ENCODE results near the gene MICALL1.

MICALL1 gene

DNA sequence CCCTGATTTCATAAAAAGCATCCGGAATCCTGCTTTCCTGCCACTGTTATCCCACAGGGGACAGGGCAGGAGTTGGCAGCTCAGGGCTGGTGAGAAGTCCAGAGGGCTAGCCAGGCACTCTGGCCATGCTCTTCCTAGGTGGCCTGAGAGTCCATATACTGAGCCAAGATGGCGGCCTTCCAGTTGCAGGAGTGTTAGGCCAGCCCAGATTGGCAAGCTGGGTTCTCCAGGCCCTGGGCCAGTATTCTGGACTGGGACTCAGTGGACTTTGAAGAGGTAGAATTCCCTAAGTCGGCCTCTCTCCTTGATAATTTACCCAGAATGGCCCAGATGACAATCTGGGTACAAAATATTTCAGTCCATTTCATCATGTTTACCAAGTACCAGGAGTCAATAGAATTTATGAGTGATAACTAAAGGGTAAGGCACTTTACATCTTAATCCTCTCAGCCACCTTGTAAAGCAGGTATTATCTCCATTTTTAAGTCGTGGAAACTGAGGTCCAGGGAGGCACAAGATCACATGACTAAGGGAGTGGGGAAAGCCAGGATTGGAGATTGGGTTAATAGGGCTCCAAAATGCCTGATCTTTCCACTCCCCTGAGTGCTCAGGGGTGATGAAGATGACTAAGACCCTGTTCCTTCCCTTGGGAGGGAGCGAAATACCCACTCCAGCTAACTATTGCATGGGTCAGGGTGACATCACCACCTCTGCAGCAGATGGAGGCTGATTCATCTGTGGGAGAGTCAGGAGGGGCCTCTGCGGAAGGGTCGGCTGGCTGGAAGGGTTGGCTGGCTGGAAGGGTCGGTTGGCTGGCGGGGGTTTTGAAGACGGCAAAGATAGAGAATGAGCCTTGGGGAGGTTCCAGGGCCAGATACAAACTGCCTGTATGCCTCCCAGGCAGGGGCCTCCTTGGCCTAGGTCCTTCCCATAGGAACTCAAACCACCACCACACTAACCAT is 1.2 kb upstream of the MICALL1 start:
- peak; percentile 98 for DNase-seq (ENCODE audit: low read depth)

DNA sequence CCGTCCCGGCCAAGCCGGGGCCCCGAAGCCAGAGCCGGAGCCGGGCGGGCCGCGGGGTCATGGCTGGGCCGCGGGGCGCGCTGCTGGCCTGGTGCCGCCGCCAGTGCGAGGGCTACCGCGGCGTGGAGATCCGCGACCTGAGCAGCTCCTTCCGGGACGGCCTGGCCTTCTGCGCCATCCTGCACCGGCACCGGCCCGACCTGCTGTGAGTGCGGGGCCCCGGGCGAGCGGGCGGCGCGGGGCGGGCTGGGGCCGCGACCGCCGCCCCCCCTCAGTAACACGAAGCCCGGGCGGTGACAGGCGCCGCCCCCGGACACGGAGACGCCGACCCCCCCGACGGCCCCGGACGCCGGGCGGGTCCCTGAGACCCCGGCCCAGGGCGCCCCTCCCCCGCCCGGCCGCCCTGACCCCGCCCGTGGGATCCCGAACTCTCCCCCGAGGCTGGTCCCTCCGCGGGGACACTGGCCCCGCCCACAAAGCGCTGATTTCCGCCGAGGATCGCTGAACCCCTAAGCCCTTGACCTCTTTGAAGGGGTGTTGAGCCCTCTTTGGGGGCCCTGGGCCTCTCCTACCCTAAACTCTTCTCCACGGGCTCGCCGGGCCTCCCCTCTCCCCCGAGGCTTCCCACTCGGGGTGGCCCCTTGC is 389 bp downstream of the MICALL1 start:
- DNase-seq (ENCODE audit: low read depth), result no peak

DNA sequence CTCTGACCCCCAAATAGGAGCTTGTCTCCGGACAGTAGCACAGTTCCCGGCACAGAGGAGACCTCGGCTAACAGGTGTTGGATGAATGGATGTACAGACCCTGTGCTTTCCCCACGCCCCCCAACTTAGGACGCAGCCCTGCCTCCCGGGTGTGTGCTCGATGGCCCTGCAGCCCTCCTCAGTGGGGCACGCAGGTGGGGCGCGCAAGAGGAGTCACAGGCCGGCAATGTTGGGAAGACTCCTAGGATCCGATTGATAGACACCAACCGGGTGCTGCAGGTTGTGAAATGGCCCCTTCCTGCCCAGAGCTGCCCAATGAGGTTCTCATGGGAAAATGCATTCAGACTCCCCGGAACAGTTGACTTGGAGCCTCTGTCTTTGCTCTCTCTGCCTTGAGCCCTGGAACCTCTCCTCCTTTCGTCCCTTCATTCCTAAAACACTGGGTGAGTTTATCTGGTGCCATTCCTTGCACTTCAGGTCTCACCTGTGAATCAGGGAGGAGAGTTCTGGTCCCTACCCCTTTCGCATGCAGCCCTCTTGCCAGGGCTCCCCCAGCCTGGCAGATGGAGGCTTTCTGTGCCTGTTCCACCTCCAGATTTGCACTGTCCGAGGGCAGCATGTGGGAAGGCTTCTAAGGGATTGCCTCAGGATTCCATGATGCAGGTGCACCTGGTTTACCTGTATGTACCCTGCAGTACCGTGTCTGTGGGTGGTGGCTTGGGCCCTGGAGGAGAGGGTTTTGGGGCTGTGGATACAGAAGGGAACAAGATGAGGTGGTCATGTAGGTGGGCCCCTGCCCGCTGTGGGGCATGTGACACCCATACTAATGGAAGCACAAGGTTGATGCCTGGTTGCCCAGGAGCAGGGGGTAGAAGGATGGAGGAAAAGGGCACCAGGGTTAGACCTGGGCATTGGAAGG is 1.2 kb downstream of the MICALL1 start:
- no peak for DNase-seq (ENCODE audit: low read depth)

DNA sequence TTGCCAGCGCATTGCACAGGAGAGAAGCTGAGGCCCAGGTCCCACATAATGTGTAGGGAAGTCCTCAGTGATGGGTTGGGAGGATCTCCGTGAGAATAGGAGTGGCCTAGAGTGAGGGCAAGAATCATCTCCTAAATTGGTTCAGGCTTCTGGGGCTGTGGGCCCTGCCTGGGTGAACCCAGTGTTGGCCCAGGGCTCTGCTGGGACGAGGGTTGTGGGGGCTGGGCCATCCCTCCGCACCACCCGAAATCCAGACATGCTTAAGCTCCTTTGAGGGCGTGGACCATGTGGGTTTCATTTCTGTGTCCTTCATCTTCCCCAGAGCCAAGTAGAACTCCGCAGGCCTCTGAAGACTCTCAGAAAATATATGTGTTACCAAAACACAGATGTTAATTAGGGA is 3.7 kb downstream of the MICALL1 start:
- DNase-seq (ENCODE audit: low read depth), result peak; percentile 67

DNA sequence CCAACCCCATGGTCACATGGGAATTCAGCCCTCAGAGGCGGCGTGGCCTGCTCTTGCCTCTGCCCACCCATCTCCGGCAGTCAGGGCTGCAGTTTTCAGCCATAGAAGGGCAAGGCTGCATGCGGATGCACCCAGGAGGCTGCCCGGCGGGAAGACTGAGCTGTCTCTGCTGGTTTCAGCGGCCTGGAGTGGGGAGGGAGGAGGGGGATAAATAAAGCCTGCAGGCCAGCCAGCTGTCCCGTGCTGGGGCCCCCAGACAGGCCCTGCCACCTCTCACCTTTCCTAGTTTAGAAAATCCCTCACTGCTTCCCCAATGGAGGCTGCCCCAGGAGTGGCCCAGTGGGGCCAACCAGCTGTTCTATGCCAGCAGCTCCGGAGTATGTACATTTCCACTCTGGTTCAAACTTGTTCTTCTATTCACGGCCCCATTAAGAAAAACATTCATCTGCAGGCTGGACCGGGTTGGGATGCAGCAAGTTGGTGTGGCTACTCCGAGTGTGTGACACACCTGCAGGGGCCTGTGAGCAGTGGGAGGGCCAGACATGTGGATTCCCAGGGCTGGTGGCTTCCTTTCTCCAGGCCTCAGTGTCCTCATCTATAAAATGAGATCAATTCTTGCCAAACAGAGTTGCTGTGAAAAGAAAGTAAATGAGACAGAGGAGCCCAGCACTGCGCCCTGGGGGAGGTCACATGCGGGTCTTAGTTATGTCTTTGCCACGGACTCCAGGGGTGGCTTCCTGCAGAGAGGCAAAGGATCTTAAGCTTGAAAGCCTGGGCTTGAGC is 5.0 kb downstream of the MICALL1 start:
- DNase-seq (ENCODE audit: low read depth), result no peak

DNA sequence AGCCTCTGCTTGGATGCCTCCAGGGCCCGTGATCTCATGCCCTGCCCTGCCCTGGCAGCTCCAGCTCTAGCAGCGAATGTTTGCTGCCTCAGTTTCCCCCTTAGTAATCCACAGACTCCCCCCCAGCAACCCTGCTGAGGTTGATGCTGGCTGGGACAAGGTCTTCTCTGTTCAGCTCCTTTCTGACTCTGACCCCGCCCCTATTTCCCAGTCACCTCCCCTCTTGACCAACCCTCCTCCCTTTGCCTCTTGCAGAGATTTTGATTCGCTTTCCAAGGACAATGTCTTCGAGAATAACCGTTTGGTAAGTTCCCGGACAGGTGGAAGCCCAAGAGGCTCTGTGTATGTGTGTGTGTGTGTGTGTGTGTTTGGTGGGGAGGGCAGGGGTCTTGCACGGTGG is 5.6 kb downstream of the MICALL1 start:
- DNase-seq (ENCODE audit: low read depth), result no peak

DNA sequence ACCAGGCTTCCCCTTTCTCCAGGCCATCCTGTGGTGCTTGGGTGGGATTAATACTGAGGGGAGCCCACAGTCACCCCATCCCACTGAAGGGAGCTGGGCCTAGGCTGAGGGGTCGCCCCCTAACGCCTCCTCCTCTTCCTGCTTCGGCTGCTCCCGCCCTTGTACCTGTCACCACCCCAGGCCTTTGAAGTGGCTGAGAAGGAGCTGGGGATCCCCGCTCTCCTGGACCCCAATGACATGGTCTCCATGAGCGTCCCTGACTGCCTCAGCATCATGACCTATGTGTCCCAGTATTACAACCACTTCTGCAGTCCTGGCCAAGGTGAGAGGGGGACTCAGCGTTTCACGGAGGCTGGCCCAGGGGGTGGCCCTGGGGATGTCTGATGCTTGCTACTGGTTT is 6.1 kb downstream of the MICALL1 start:
- DNase-seq (ENCODE audit: low read depth), result no peak

DNA sequence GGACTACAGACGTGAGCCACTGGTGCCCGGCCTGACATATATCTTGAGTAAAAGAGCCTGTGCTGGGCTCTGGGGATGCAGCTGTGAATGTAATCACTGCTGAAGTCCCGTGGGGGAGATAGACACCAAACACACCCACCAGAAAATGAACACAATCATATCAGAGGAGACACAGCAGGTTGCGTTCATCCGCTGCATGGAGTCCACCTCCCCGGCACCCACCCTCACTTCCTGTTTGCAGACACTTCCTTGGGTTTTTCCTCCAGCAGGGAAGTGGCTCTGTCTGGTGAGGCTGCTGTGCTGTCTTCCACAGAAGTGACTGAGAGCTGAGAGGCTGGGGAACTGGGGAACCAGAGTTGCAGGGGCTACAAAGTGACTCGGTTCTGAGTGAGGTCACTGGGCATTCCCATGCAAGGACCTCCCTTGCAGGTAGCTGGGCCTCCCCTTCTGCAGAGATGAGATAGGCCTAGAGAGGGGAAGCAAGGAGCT is 7.2 kb downstream of the MICALL1 start:
- DNase-seq (ENCODE audit: low read depth), result no peak

DNA sequence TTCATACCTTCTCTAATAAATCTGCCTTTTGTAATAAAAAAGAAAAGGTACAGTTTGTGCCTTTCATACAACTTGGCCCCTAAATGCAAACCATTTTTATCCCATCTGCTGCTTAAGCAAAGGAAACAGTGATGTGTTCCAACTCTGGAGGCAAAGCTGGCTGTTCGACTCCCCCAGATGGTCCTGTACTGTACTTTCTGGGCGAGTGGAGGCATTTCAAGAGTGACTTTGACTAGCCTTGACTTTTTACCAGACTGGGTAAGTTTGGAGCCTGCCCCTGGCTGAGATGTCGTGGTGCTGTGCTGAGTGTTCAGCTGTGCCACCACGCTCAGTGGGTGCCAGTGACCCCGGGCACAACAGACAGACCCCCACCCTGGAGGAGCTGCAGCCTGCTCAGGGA is 10.2 kb downstream of the MICALL1 start:
- no peak for DNase-seq (ENCODE audit: low read depth)

DNA sequence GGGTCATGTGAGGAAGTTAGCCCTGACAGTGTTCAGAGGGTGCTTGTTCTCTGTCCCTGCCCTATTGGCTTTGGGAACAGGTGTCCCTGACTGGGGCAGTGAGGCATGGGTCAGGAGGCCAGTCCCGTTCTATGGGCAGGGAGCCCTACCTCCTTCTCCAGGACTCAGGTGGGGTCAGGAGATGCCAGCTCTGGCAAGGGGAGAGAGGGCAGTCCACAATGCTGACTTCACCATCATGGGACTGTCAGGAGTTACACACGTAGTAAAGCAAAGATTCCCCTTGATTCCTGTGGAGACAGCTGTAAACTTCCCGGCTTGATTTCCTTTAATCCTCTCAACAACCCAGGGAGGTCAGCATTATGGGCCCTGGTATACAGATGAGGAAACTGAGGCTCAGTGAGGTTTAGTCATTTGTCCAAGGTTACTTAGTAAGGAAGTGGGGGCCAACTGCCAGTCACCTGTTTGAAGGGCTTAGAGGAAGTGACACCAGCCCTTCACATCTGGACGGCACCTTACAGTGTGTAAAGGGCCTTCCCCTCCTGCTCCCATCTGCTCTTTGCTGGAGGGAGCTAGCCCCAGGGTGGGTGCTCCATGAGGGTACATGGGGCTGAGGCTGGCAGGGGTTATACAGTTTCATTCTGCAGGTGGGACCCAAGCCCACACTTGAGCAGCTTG is 11.9 kb downstream of the MICALL1 start:
- DNase-seq (ENCODE audit: low read depth), result no peak

DNA sequence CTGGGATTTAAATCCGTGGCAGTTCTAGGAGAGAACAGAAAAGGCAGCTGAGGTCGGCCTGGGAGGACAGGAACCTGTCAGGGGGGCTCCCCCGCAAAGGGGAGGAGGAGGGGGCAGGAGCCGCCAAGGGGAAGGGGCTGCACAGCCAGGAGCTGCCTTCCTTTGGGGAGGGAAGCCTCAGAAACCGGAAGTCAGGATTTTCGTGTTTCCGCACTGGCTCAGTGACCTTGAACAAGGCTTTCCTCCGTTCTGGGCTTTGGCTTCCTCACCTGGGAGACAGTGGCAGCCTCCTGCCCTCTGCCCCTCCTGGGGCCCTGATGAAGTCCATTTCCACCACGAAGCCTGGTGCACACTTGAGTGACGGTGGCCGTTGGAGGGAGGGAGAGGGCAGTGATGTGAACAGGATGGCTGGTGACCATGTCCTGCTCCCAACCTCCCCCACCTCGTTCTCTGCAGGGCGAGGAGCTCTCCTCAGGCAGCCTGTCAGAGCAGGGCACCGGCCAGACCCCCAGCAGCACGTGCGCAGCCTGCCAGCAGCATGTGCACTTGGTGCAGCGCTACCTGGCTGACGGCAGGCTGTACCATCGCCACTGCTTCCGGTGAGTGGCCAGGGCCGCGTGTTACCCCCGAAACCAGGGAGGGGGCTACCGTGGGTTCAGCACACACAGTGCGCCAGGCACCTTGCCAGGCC is 12.6 kb downstream of the MICALL1 start:
- DNase-seq (ENCODE audit: low read depth), result no peak

DNA sequence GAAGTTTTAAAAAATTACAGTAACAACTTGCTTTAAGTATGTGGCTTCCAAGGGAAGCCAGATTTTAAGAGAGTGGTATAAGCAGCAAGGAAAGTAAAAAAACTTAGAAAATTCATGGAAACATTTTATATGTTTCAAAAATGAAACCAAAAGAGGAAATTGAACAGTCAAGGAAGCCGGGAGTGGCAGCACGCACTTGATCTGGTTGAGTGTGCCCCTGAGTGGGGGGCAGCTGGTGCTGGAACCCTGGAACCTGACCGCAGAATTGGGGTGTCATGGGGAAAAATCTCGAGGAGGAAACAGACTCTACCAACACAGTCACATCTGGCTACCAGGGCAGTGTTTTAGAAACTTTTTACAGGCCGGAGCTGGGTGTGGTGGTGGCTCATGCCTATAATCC is 14.0 kb downstream of the MICALL1 start:
- DNase-seq (ENCODE audit: low read depth), result no peak

DNA sequence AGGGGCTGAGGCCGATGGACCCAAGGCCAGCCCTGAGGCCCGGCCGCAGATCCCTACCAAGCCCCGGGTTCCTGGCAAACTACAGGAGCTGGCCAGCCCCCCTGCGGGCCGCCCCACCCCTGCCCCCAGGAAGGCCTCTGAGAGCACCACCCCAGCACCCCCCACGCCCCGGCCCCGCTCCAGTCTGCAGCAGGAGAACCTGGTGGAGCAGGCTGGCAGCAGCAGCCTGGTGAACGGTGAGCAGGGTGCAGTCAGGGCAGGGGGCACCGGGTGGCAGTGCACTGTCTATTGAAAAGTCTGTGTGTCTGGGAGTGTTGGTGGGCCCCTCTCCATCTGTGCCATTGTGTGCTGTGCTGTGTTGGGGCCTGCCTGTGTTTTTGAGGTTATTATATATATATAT is 16.1 kb downstream of the MICALL1 start:
- no peak for DNase-seq (ENCODE audit: low read depth)

DNA sequence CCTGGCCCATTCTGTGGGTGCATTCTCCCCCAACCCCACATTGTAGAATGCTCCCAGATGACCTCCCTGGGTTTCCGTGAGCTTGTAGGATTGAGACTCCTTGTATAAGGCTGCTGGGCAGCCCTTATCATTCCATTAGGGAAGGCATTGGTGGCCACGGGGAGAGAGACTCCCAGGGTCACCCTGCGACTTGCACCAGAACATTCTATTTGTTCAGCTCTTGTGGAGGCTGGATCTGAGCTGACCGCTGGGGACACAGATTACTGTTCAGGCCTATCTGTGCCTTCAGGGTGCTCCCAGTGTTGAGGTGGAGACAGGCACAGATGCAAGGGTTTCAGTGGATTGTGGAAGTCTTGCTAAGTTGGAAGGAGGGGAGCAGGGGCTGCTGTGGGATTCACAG is 17.8 kb downstream of the MICALL1 start:
- no peak for DNase-seq (ENCODE audit: low read depth)

DNA sequence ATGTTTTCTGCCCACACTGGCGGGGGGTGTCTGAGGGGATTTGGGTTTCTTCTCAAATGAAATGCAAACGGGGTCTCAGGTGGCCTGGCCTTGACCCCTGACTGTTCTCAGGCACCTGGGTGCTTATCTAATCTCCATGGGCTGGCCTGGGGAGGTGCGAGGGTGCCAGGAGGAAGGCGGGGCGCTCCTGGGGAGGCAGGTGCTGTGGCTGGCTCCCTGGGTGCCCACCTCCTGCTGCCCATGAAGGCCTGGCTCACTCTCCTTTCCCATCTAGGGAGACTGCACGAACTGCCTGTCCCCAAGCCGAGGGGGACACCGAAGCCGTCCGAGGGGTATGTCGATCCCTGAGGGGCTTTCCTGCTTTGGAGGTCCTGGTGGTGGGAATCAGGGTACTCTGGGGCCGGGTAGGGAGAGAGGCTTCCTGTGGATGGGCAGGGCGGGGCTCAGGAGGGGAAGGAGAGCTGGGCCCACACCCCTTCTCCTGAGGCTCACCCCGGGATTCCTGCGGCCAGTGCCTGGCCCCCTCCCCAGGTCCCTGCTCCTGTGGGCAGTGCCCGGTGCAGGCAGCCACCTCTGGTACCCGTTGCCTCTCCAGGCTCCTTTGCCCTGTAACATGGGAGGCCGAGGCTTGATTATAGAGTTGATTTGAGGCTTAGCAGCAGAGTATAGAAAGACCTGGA is 18.4 kb downstream of the MICALL1 start:
- DNase-seq (ENCODE audit: low read depth), result no peak

DNA sequence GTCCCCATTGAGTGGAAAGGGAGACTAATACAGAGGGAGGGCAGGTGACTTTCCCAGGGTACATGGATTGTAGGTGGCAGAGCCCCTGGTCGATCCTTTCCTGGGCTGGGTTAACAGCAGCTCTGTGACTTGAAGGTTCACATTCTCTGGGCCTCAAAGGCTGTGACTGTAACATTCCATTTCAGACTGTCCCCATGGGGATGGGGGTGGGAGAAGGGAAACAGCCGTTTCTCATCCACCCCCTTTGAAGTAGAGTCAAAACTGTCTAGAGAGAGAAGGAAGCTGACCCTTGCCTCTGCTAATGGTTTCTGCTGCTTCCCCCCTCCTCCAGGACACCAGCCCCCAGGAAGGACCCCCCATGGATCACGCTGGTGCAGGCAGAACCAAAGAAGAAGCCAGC is 19.2 kb downstream of the MICALL1 start:
- no peak for DNase-seq (ENCODE audit: low read depth)

DNA sequence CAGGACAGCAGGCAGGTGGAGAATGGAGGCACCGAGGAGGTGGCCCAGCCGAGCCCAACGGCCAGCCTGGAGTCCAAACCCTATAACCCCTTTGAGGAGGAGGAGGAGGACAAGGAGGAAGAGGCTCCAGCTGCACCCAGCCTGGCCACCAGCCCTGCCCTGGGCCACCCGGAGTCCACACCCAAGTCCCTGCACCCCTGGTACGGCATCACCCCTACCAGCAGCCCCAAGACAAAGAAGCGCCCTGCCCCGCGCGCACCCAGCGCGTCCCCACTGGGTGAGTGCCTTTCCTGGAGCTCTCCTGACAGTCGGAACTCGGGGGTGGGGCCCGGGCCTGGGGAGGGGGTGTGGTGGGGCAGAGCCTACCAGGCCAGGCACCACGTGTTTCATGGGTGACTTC is 19.7 kb downstream of the MICALL1 start:
- DNase-seq (ENCODE audit: low read depth), result no peak

DNA sequence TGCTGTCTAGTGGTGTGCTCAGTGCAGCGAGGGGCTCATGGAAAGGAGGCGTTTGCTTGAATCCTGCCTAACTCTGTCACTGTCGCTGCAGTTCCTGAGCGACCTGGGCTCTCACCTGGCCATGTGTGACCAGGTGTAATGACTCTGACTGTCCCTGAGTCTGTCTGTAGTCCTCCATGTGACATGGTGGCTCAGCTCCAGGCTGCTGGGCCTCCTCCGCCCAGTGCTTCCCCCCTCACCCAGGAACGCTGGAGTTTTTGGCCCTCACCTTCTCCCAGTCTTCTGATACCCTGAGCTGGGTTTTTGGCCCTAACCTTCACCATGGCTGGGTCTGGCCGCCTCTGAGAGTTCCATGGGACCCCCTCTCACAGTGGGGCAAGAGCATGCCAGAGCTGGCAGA is 20.3 kb downstream of the MICALL1 start:
- DNase-seq (ENCODE audit: low read depth), result no peak

DNA sequence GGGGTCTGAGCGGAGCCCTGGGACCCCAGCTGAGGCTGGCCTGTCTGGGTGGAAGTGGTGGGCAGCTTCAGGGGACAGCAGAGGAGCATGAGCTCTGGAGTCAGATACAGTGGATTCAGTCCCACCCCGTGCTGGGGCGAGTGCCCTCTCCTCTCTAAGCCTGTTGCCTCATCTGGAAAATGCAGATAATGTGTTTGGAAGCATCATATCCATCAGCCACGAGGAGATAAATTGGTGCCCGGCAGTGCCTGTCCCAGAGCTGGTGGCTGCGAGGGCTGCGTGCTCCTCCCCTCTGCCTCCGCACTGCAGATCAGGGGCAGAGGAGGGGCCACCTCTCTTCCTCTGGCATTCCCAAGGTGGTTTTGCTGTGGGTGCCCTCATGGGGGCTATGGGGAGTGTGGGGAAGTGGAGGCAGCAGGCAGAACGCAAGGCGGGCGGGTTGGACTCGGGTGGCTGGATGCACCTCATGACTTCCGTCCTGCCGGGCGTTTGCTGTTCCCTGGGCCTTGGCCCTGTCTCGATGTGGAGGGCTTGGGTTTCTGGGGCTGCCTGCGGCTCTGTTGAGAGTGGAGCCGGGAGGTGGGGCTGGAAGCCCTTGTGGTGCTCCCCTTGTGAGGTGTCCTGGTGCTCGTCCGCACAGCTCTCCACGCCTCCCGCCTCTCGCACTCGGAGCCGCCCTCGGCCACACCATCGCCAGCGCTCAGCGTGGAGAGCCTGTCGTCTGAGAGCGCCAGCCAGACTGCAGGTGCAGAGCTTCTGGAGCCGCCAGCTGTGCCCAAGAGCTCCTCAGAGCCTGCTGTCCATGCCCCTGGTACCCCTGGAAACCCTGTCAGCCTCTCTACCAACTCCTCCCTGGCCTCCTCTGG is 20.9 kb downstream of the MICALL1 start:
- DNase-seq (ENCODE audit: low read depth), result no peak
